IMR-90 (cell line): ENCODE measurements around the gene TLR3. TPM values are rescaled to one million over a fixed set of nuclear protein-coding genes. Genes with fewer than 3 reads are reported as not detected.

Experiments used
- ATAC-seq: fragments of 200-7000 bp; cut with Tn5 transposase; 2 replicates; pipeline ENCODE4 v1.9.1; 2020; ENCODE audit warnings: low read depth, mild to moderate bottlenecking, moderate library complexity
- BruUV-seq: library from RNA; stranded (reverse); fragments of 400-500 nt; replicated peaks from 2 replicates; lab custom pipeline; 2021; lab: Mats Ljungman, UMichigan
- CTCF ChIA-PET: fragments of 300-600 bp; formaldehyde crosslinking; extraction: SDS; loops from one replicate; lab custom pipeline; 2021; ENCODE audit warnings: antibody characterized with exemption; lab: Yijun Ruan, JAX
- POLR2A ChIA-PET: fragments of 300-600 bp; sonication (Branson Sonifier 250); formaldehyde crosslinking; loops from one replicate; lab custom pipeline; 2022; ENCODE audit warnings: antibody characterized with exemption; ENCODE audit not compliant: unreplicated experiment; lab: Charles Lee
- DNase-seq: peaks from one replicate; pipeline ENCODE4 v3.0.0; 2013
- H2AFZ ChIP-seq: replicated peaks from 2 replicates; pipeline ENCODE3; 2013; ENCODE audit warnings: low read length, mild to moderate bottlenecking; ENCODE audit not compliant: poor library complexity
- H2AK5ac ChIP-seq: 2 replicates; pipeline ENCODE4 v1.6.1; 2013; ENCODE audit warnings: low read depth, low read length, inconsistent platforms
- H2AK9ac ChIP-seq: replicated peaks from 2 replicates; pipeline ENCODE3; 2013; ENCODE audit warnings: mild to moderate bottlenecking, low read depth, low read length, moderate library complexity; ENCODE audit not compliant: poor library complexity
- H2BK120ac ChIP-seq: 2 replicates; pipeline ENCODE4 v1.6.1; 2013; ENCODE audit warnings: low read depth, low read length, inconsistent platforms
- H2BK15ac ChIP-seq: 3 replicates; pipeline ENCODE4 v1.6.1; 2013; ENCODE audit warnings: low read depth, low read length, inconsistent platforms
- H2BK20ac ChIP-seq: 2 replicates; pipeline ENCODE4 v1.6.1; 2013; ENCODE audit warnings: low read depth, mild to moderate bottlenecking, inconsistent platforms, low read length, moderate library complexity
- H2BK5ac ChIP-seq: 2 replicates; pipeline ENCODE4 v1.6.1; 2013; ENCODE audit warnings: mild to moderate bottlenecking, low read depth, low read length, inconsistent platforms; ENCODE audit not compliant: poor library complexity, severe bottlenecking
- H3K14ac ChIP-seq: replicated peaks from 2 replicates; pipeline ENCODE4 v1.6.1; 2013; ENCODE audit warnings: low read depth, low read length, inconsistent platforms
- H3K18ac ChIP-seq: 2 replicates; pipeline ENCODE4 v1.6.1; 2013; ENCODE audit warnings: low read depth, low read length, control low read depth
- H3K23ac ChIP-seq: 2 replicates; pipeline ENCODE4 v1.6.1; 2013; ENCODE audit warnings: low read depth, low read length, inconsistent platforms
- H3K27ac ChIP-seq: 2 replicates; pipeline ENCODE4 v1.5.1; 2013; ENCODE audit warnings: mild to moderate bottlenecking, control low read depth, low read length; ENCODE audit not compliant: insufficient read depth
- H3K27me3 ChIP-seq: 2 replicates; pipeline ENCODE4 v1.6.1; 2013; ENCODE audit warnings: low read length; ENCODE audit not compliant: control insufficient read depth, insufficient read depth
- H3K36me3 ChIP-seq: 2 replicates; pipeline ENCODE4 v1.6.1; 2013; ENCODE audit warnings: low read length, mixed read lengths; ENCODE audit not compliant: control insufficient read depth, insufficient read depth
- H3K4ac ChIP-seq: 2 replicates; pipeline ENCODE4 v1.6.1; 2013; ENCODE audit warnings: low read depth, low read length, inconsistent platforms
- H3K4me1 ChIP-seq: 2 replicates; pipeline ENCODE4 v1.6.1; 2013; ENCODE audit warnings: low read length, mixed read lengths; ENCODE audit not compliant: control insufficient read depth, insufficient read depth
- H3K4me2 ChIP-seq: 2 replicates; pipeline ENCODE4 v1.6.1; 2013; ENCODE audit warnings: low read depth, mild to moderate bottlenecking, control low read depth, low read length, moderate library complexity
- H3K4me3 ChIP-seq: 2 replicates; pipeline ENCODE4 v1.5.1; 2013; ENCODE audit warnings: low read depth, mild to moderate bottlenecking, control low read depth, low read length, moderate library complexity; ENCODE audit not compliant: insufficient read depth
- H3K56ac ChIP-seq: 2 replicates; pipeline ENCODE4 v1.6.1; 2013; ENCODE audit warnings: low read length, inconsistent platforms; ENCODE audit not compliant: insufficient read depth; ENCODE audit errors: extremely low read depth
- H3K79me1 ChIP-seq, 2 experiments: 2 replicates each; pipeline ENCODE4 v1.6.1; 2013; ENCODE audit warnings: low read length in 2 of 2, inconsistent platforms in 1 of 2, low read depth in 1 of 2
- H3K9ac ChIP-seq: 2 replicates; pipeline ENCODE4 v1.6.1; 2013; ENCODE audit warnings: low read depth, low read length, control low read depth
- H3K9me1 ChIP-seq: 2 replicates; pipeline ENCODE4 v1.6.1; 2013; ENCODE audit warnings: low read length, inconsistent platforms; ENCODE audit not compliant: insufficient read depth
- H3K9me3 ChIP-seq: 2 replicates; pipeline ENCODE4 v1.6.1; 2013; ENCODE audit warnings: low read length; ENCODE audit not compliant: control insufficient read depth, insufficient read depth
- H4K20me1 ChIP-seq: 2 replicates; pipeline ENCODE4 v1.6.1; 2013; ENCODE audit warnings: low read length, inconsistent platforms; ENCODE audit not compliant: insufficient read depth
- H4K5ac ChIP-seq: 2 replicates; pipeline ENCODE4 v1.6.1; 2013; ENCODE audit warnings: mild to moderate bottlenecking, low read depth, low read length, control low read depth
- H4K8ac ChIP-seq, 2 experiments: 2 replicates each; pipeline ENCODE4 v1.6.1; 2013; ENCODE audit warnings: low read depth in 2 of 2, low read length in 2 of 2, control low read depth in 1 of 2, inconsistent platforms in 1 of 2
- H4K91ac ChIP-seq: 2 replicates; pipeline ENCODE4 v1.6.1; 2013; ENCODE audit warnings: low read depth, low read length, inconsistent platforms; ENCODE audit not compliant: insufficient read depth
- BHLHE40 ChIP-seq: fragments of 150-350 bp; IDR thresholded peaks from 2 replicates; pipeline ENCODE4 v1.6.1; 2016; ENCODE audit warnings: mild to moderate bottlenecking, low read depth, low read length
- CEBPB ChIP-seq: IDR thresholded peaks from 2 replicates; pipeline ENCODE4 v1.6.1; 2012; ENCODE audit warnings: low read depth, low read length, improper control_type of control experiment
- CHD1 ChIP-seq: IDR thresholded peaks from 2 replicates; pipeline ENCODE4 v1.6.1; 2012; ENCODE audit warnings: low read depth, low read length, improper control_type of control experiment
- CTCF ChIP-seq: conservative IDR thresholded peaks from 2 replicates; pipeline ENCODE4 v1.5.1; 2012; ENCODE audit warnings: mild to moderate bottlenecking, low read depth, low read length, improper control_type of control experiment
- ELK1 ChIP-seq: fragments of 150-350 bp; IDR thresholded peaks from 2 replicates; pipeline ENCODE4 v1.6.1; 2016; ENCODE audit warnings: low read depth, mild to moderate bottlenecking, low read length, moderate library complexity, borderline replicate concordance
- FOS ChIP-seq: fragments of 150-350 bp; IDR thresholded peaks from 2 replicates; pipeline ENCODE4 v1.6.1; 2016; ENCODE audit warnings: low read depth, low read length
- MAFK ChIP-seq: IDR thresholded peaks from 2 replicates; pipeline ENCODE4 v1.6.1; 2012; ENCODE audit warnings: low read depth, low read length, improper control_type of control experiment
- MAZ ChIP-seq: IDR thresholded peaks from 2 replicates; pipeline ENCODE4 v1.6.1; 2012; ENCODE audit warnings: low read depth, mild to moderate bottlenecking, low read length, improper control_type of control experiment, moderate library complexity, borderline replicate concordance
- MXI1 ChIP-seq: IDR thresholded peaks from 2 replicates; pipeline ENCODE4 v1.6.1; 2012; ENCODE audit warnings: low read depth, mild to moderate bottlenecking, low read length, moderate library complexity, borderline replicate concordance
- NFE2L2 ChIP-seq: fragments of 150-350 bp; IDR thresholded peaks from 2 replicates; pipeline ENCODE4 v1.6.1; 2016; ENCODE audit warnings: low read depth, mild to moderate bottlenecking, low read length
- POLR2A ChIP-seq: IDR thresholded peaks from 2 replicates; pipeline ENCODE4 v1.6.1; 2012; ENCODE audit warnings: mild to moderate bottlenecking, low read depth, low read length
- RAD21 ChIP-seq: IDR thresholded peaks from 2 replicates; pipeline ENCODE4 v1.6.1; 2012; ENCODE audit warnings: low read length, improper control_type of control experiment
- RCOR1 ChIP-seq: IDR thresholded peaks from 2 replicates; pipeline ENCODE4 v1.6.1; 2012; ENCODE audit warnings: mild to moderate bottlenecking, low read length, improper control_type of control experiment; ENCODE audit not compliant: insufficient replicate concordance
- RFX5 ChIP-seq: IDR thresholded peaks from 2 replicates; pipeline ENCODE4 v1.8.0; 2012; ENCODE audit warnings: low read depth, mild to moderate bottlenecking, low read length, moderate library complexity
- SMC3 ChIP-seq: fragments of 150-350 bp; IDR thresholded peaks from 2 replicates; pipeline ENCODE4 v1.6.1; 2016; ENCODE audit warnings: low read depth, mild to moderate bottlenecking, antibody characterized with exemption, low read length, moderate library complexity
- USF2 ChIP-seq: fragments of 150-350 bp; IDR thresholded peaks from 2 replicates; pipeline ENCODE4 v1.6.1; 2017; ENCODE audit warnings: mild to moderate bottlenecking, antibody characterized with exemption, low read length, low read depth
- dilution Hi-C: fragments of 300-500 bp; cut with HindIII; formaldehyde crosslinking; loops from one replicate; pipeline ENCODE4 v1.14.3; 2018; ENCODE audit warnings: low sequenced_read_pairs; ENCODE audit not compliant: unreplicated experiment
- in situ Hi-C: fragments of 300-500 bp; cut with MboI; formaldehyde crosslinking; loops from 3 replicates; pipeline ENCODE4 v1.14.3; 2019; ENCODE audit warnings: low sequenced_read_pairs, inconsistent platforms, mixed read lengths
- intact Hi-C: fragments of 100-400 bp; cut with micrococcal nuclease; formaldehyde crosslinking; loops from 2 replicates; pipeline ENCODE4 v1.10.0; 2022
- polyA plus RNA-seq, 3 experiments: library from polyadenylated mRNA; depleted of rRNA; stranded (reverse); fragments of >200 nt; gene quantifications; 2 replicates each; pipeline ENCODE4 v1.2.3, GENCODE V29; 2012; ENCODE audit warnings: low replicate concordance in 1 of 3
- total RNA-seq: library from RNA; depleted of rRNA; stranded (reverse); fragments of >200 nt; gene quantifications from 2 replicates; pipeline ENCODE4 v1.2.3, GENCODE V29; 2012

The TLR3 gene
- total and polyA plus RNA-seq, 2 of the 4 experiments (the other 2 are of a cell fraction) = 0.12 to 0.36 TPM

- Histone ChIP-seq H2AK9ac (no peak overlapping the region), H3K9me1 (no peaks in the 10 kb centered on the region), H3K18ac (no peak overlapping the region), H2BK20ac (no peak overlapping the region), H2AFZ (no peak overlapping the region), H2BK5ac (no peak overlapping the region), H3K4me3 (no peak overlapping the region), H3K79me1 (no peaks in the 10 kb centered on the region), H3K4me1 (no peaks in the 10 kb centered on the region), H3K27me3 (no peaks in the 10 kb centered on the region; the same call in 1 of the 2 replicates), H3K9me3 (no peaks in the 10 kb centered on the region), H3K36me3 (no peaks in the 10 kb centered on the region), H4K91ac (no peak overlapping the region), H3K4me2 (no peak overlapping the region), H3K27ac (no peak overlapping the region), H2BK15ac (no peak overlapping the region), H2BK120ac (no peak overlapping the region), H3K23ac (no peak overlapping the region), H4K20me1 (no peaks in the 10 kb centered on the region), H3K9ac (no peak overlapping the region), H2AK5ac (no peak overlapping the region), H3K14ac (no peak overlapping the region), H3K4ac (no peak overlapping the region), H3K56ac (no peak overlapping the region), H4K5ac (no peak overlapping the region), H4K8ac (no peak overlapping the region)
- intact Hi-C loops = no loop called here
- DNase-seq (no peak), ATAC-seq (no peak)
- dilution Hi-C loops = no loop called here
- TF ChIP-seq MAFK (no peak), CHD1 (no peak), ELK1 (no peak), RFX5 (no peak), USF2 (no peak), NFE2L2 (no peak), FOS (no peak), BHLHE40 (no peak), RCOR1 (no peak), CTCF (no peak), SMC3 (no peak), RAD21 (no peak), POLR2A (no peak), MXI1 (no peak), CEBPB (no peak), MAZ (no peak)
- in situ Hi-C loops = no loop called here
- CTCF ChIA-PET = no interaction called here
- POLR2A ChIA-PET = no interaction called here
- BruUV-seq = no TSS peak
Measured at GRCh38 chr4:186088523-186088922, 19.6 kb downstream of the TLR3 start.
